HTR-8/SVneo (cell line): Measurements from ENCODE around the gene NDUFB10.

Source experiments
- DNase-seq: peaks from one replicate; pipeline ENCODE4 v3.0.0; 2011; ENCODE audit warnings: low spot score, mixed read lengths; ENCODE audit not compliant: insufficient read length
- FAIRE-seq: peaks from 2 replicates; lab custom pipeline; 2011; peaks lifted over from hg19 to GRCh38; lab: Jason Lieb, UNC

Gene NDUFB10

DNA sequence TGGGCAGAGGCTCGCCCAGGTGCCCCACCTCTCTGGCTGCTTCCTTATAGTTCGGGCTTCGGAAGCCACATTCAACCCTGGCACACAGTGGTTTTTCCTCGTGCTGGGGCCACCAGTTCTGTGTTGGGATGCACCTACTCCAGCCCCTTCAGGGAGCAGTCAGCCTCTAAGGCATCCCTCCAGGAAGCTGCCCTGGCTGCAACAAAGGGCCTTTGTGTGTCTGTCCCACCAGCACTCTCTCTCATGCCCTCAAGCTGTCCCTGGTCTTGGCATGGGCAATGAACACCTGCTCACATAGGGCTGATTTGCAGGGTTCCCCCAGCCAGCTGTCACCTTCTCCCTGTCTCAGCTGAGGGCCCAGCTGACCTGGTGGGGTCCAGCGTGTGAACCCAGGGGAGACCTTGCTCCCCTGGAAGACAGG is 22.7 kb downstream of the NDUFB10 start:
- DNase-seq (no peak), FAIRE-seq (no peak)

DNA sequence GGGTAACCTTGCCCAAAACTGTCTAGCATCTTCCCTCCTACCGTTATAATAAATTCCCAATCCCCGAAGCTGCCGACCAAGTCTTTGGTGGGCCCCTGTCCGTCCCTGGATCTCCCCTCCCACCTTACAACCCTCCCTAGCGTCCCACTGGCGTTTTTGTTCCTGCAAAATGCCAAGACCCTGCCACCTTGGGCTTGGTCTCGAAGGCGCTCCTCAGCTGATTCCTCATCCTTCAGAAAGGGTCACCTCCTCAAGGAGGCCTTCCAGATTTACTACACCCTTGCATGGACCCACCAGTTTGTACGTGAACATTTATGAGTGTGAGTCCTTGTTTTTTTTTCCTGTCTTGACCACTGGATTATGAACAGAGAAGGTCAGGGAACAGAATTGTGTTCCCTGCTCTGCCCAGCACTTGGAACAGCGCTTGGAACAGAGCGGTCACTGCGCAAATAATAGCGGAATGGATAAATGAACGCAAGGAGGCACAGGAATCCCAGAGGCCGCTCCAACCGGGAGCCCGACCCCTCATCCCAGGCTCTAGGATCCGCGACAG is 23.7 kb downstream of the NDUFB10 start:
- FAIRE-seq, result no peak
- DNase-seq, result no peak

DNA sequence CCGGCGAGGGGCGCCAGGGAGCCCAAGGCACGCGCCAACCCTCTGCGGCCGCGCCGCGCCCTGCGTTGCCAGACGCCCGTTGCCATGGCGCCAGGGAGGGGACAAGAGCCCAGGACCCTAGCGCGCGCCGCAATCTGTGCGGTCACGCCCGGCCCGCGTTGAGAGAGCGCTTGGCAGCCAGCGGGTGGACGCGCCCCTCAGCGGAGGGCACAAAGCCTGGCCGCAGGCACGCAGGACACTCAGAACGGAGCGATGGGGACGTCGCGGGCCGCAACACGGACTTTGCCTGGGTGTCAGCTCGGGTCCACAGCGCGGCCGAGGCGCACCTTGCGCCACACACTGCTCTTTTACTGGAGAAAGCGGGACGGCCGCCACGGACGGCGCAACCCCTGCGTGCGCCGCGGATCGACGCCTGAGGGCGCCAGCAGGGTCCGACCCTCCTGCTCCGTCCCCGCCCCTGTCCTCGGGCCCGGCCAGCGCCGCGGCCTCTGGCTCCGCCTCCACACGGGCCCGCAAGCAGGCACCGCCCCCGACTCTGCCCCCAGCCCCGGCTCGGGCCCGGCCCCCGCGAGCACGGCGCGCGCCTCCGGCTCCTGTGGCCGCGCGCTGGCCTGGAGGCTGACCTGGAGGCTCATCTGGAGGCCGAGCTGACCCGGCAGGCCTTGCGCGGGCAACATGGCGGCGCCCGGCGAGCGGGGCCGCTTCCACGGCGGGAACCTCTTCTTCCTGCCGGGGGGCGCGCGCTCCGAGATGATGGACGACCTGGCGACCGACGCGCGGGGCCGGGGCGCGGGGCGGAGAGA is 24.4 kb downstream of the NDUFB10 start, which contains the start of gene GFER:
TSS of gene GFER (plus strand) at position 650 of the 803 bp plus-strand sequence. CDS start at position 676, 26 bp downstream.
- DNase-seq, result peak; percentile 94
- peak; percentile 95 for FAIRE-seq

DNA sequence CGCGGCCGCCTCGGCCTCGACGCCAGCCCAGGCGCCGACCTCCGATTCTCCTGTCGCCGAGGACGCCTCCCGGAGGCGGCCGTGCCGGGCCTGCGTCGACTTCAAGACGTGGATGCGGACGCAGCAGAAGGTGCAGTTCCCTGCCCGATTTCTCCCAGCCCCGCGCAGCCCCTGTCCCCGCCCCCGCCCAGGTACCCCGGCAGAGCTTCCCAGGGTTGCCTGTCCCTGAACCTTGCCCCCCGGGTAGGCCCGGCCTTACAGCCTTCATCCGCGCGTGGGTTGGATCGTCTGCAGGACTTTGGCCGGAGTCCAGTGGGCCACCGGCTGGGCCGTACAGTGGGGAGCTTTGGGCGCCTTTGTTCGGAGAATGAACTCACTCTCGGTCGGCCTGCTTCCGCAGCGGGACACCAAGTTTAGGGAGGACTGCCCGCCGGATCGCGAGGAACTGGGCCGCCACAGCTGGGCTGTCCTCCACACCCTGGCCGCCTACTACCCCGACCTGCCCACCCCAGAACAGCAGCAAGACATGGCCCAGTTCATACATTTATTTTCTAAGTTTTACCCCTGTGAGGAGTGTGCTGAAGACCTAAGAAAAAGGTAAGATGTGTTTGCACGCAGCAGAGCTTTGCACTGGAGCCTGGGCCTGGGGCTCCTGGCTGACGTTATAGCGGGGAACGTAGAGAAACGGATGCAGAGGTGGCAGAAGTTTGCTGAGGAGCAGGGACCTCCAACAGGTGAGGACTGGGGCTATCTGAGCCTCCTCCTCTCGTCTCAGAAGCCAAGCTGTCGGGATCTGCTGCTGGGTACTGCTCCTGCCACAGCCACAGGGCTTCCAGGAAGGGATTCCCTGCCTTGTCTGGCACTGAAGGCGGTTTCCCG is 25.2 kb downstream of the NDUFB10 start:
- no peak for FAIRE-seq
- no peak for DNase-seq

DNA sequence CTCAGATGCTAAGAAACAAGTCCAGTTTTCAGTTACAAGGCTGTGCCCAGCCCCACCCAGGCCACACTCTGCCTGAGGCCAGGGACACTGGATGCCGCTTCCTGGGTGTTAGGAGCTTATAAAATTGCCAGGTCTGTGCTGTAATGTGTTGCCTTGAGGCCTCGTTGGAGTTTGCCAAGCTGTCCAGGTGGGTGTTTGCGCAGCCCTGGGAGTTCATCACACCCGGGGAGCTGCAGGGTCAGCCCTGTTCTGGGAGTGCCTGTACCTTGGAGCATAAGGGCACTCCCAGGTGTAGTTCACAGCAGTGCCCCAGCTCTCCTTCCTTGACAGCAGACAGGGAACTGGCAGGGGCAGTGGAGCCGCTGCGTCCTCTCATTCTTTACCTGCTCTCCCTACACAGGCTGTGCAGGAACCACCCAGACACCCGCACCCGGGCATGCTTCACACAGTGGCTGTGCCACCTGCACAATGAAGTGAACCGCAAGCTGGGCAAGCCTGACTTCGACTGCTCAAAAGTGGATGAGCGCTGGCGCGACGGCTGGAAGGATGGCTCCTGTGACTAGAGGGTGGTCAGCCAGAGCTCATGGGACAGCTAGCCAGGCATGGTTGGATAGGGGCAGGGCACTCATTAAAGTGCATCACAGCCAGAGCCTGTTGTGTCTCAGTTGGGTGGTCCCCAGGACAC is 26.3 kb downstream of the NDUFB10 start:
- FAIRE-seq (no peak), DNase-seq (no peak)

GRCh38 chr16:1987198-1987597 is 27.9 kb downstream of the NDUFB10 start:
- no peak for FAIRE-seq
- no peak for DNase-seq

DNA sequence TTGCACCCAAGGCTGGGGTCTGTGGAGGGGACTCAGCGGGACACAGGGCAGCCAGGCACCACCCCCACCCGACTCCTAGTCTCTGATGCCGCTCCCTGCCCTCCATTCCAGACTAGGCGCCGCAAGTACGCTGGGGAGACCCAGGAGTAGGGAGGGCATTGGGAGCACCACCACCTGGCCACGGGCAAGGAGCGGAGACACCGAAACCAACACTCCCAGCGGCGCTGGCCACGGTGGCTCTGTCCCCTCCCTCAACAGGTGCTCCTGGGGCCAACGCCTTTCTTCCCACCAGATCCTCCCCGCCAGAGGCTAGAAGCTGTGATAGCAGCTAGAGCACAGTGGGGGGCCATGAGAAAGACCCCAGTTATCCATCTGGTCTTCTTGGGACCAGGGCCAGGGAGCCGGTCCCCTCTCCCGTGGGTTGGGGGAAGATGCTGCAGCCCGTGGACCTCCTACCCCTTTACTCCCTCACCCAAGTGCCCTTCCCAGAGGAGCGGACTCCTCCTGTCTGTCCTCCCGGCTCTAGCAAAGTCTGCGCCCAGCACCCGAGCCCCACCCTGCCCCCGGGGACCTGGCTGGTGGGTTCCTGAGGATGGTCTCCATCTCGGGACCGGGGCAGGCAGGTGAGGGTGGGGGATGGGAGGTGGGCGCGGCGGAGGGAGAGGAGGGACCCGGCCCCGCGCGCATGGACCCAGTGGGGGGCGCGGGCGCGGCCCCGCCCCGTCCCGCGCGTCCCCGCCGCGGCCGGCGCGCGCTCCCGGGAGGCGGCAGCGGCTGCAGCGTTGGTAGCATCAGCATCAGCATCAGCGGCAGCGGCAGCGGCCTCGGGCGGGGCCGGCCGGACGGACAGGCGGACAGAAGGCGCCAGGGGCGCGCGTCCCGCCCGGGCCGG is 30.1 kb downstream of the NDUFB10 start, which contains the start of gene SYNGR3:
TSS of gene SYNGR3 (plus strand) at position 762 of the 892 bp plus-strand sequence. CDS start 133 bp downstream, outside the sequence.
- DNase-seq (no peak), FAIRE-seq (peak; percentile 16)

DNA sequence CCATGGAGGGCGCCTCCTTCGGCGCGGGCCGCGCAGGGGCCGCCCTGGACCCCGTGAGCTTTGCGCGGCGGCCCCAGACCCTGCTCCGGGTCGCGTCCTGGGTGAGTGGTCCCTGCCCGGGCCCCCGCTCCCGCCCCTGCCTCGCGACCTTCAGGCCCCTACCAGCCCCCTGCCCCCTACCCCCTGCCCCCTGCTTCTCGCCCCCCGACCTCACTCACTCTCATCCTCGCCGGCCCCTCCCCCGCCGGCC is 30.7 kb downstream of the NDUFB10 start:
- DNase-seq, result no peak
- no peak for FAIRE-seq

- FAIRE-seq, result no peak
- no peak for DNase-seq
Observed at GRCh38 chr16:1990351-1991134, 31.2 kb downstream of the NDUFB10 start.

DNA sequence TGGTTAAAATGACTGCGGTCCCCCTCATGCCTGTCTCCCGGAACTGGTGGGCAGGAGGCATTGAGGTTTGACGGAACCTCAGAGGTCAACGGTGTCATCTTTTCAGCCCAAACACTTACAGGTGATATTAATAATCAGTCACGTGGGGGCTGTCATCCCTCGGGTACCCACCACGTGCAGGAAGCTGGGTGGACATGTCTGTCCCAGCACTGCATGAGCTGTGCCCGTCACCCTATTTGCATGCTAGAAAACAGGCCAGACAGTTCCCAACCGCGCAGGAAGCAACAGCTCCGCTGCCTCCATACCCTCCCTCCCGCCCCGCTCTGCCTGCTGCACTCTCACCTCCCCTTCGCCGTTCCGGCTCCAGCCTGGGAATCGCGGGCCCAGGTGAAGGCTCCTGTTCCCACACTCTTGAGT is 31.8 kb downstream of the NDUFB10 start:
- FAIRE-seq, result no peak
- no peak for DNase-seq

DNA sequence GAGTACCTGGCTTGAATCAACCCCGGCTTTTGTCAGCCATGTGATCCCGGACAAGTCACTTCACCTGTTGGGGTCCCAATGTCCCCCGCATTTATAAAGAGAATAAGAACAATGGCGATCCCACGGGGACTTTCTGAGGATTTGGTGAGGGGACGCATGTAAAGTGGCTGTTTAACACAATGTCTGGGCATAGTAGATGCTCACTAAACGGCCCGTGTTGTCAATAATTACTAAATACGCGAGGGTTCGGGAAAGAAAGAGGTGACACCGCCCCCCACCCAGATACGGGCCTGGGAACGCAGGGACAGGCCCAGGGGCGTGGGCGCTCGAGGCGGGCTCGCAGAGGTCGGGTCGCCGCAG is 32.2 kb downstream of the NDUFB10 start:
- FAIRE-seq, result no peak

DNA sequence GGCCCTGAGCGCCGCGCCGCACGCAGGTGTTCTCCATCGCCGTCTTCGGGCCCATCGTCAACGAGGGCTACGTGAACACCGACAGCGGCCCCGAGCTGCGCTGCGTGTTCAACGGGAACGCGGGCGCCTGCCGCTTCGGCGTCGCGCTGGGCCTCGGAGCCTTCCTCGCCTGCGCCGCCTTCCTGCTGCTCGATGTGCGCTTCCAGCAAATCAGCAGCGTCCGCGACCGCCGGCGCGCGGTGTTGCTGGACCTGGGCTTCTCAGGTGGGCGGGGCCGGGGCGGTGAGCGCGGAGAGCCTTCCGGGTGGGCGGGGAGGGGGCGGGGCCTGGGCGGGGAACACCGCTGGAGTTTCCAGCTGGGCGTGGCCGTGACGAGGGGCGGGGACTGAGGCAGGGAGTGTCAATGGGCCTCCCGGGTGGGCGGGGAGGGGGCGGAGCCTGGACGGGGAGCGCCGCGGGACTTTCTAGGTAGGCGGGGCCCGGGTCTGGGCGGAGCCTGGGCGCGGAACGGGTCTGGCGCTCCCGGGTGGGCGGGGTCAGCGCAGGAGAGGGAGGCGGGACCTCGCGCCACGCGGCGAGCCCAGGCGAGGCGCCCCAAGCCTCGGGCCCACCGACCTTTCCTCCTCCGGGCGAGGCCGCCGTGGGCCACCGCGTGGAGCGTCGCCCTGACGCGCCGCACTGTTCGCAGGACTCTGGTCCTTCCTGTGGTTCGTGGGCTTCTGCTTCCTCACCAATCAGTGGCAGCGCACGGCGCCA is 32.8 kb downstream of the NDUFB10 start:
- DNase-seq, result no peak
- no peak for FAIRE-seq

More for the DNA sequence above, 32.2 kb downstream of the NDUFB10 start:
- DNase-seq, result no peak

- FAIRE-seq (no peak), DNase-seq (no peak)
Observed at GRCh38 chr16:1992704-1993317, 33.5 kb downstream of the NDUFB10 start.

GRCh38 chr16:1993731-1994131 is 34.4 kb downstream of the NDUFB10 start:
- FAIRE-seq (no peak), DNase-seq (no peak)

- DNase-seq (no peak), FAIRE-seq (no peak)
Observed at GRCh38 chr16:1997494-1998359, 38.4 kb downstream of the NDUFB10 start.

GRCh38 chr16:1998360-1998835 is 39.1 kb downstream of the NDUFB10 start:
- no peak for FAIRE-seq
- DNase-seq, result no peak
